HG03460 (cell line): ENCODE results near the gene RECQL.

Experiments
- ATAC-seq: cut with Tn5 transposase; IDR thresholded peaks from one replicate; pipeline ENCODE4 v1.9.1; 2021; ENCODE audit not compliant: unreplicated experiment

Gene RECQL, protein sequence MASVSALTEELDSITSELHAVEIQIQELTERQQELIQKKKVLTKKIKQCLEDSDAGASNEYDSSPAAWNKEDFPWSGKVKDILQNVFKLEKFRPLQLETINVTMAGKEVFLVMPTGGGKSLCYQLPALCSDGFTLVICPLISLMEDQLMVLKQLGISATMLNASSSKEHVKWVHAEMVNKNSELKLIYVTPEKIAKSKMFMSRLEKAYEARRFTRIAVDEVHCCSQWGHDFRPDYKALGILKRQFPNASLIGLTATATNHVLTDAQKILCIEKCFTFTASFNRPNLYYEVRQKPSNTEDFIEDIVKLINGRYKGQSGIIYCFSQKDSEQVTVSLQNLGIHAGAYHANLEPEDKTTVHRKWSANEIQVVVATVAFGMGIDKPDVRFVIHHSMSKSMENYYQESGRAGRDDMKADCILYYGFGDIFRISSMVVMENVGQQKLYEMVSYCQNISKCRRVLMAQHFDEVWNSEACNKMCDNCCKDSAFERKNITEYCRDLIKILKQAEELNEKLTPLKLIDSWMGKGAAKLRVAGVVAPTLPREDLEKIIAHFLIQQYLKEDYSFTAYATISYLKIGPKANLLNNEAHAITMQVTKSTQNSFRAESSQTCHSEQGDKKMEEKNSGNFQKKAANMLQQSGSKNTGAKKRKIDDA

DNA sequence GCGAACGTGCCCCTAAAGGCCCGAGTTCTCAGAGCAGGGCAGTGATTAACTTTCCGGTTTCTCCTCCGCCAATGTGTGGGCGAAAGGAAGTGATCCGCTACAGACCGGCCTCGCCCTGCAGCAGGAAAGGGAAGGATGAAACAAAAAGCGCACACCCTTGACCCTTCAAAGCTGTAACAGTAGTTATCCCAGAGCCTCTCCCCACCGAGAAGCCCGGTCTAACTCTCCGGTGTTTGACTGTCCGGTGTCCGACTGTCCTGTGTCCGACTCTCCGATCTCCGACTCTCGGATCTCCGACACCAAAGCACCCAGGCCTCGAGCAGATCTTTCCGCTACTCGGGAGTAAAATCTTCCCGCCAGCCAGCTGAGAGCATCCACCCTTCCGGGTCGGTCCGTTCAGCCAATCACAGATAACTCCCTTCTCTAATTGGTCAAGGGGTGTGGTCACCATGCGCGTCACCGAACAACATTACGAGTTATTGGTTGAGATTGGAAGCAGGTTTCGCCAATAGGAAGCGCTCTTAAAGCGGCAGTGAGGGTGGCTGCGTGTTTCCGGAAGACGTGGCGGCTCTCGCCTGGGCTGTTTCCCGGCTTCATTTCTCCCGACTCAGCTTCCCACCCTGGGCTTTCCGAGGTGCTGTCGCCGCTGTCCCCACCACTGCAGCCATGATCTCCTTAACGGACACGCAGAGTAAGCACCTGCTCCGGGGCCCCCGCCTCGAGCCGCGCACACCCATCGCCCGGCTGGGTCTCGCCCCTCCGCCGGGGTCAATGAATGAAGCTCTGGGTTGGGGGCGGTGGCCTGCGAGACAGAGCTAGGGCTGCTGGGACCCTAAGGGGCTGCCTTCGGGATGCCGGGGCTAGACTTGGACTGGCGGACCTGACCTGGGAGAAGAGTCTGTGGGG is at the start of gene RECQL, which contains the start of gene GOLT1B:
TSS of gene RECQL (minus strand) at position 378 of the 906 bp plus-strand sequence. CDS start 2,065 bp downstream, outside the sequence.
TSS of gene GOLT1B (plus strand) at position 532 of the 906 bp plus-strand sequence. CDS start at position 667, 135 bp downstream.
- peak; percentile 99 for ATAC-seq

DNA sequence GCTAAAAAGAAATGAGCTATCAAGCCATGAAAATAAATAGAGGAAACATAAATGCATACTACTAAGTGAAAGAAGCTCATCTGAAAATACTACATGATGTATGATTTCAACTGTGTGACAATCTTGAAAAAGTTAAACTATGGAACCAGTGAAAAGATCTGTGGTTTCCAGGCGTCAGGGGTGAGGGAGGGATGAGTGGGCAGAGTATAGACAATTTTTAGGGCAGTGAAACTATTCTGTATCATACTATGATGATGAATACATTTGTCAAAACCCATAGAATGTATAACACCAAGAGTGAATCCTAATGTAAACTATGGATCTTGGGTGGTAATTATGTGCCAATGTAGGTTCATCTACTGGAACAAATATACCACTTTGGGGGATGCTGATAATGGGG is 46.0 kb upstream of the RECQL start:
- ATAC-seq, result no peak

DNA sequence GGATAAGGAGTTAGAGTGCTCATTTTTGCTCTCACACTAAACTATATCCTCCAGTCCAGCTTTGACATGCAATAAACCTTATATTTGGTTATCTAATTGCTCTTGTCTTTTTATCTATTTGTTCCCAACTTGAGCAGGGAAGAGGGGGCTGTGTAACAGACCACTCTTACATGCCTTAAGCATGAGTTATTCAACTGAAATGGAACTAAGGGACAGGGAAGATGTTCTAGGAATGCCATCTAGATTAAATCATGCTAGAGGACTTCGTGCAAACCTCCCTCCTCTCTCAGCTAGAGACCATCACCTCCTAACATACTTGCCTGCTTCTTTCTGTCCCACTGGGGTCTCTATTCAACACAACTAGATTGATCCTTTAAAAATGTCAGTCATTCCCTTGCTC is 45.3 kb upstream of the RECQL start:
- ATAC-seq, result no peak

GRCh38 chr12:21545557-21545956 is 44.1 kb upstream of the RECQL start:
- ATAC-seq, result no peak

GRCh38 chr12:21543151-21543550 is 41.7 kb upstream of the RECQL start:
- ATAC-seq, result no peak

DNA sequence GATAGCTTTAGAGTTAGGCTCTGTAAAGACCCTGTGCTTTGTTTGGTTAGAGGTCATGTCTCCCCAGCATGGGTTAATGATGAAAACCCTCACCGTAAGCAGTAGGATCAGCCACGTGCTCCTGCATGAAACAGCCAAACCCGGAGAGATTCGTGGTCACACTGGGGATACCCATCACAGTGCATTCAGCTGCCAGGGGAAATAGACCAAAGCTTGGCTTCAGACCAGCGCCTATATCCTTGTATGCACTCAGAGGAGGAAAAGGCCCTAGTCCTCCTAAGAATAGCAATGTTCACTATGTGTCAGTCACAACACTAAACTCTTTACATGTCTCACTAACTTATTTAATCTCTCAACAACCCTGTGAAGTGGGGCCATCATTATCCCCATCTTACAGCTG is 41.0 kb upstream of the RECQL start:
- ATAC-seq, result no peak

GRCh38 chr12:21541773-21542172 is 40.3 kb upstream of the RECQL start:
- no peak for ATAC-seq

GRCh38 chr12:21539797-21540196 is 38.4 kb upstream of the RECQL start:
- ATAC-seq, result peak; percentile 55

GRCh38 chr12:21538061-21538653 is 36.7 kb upstream of the RECQL start:
- no peak for ATAC-seq

DNA sequence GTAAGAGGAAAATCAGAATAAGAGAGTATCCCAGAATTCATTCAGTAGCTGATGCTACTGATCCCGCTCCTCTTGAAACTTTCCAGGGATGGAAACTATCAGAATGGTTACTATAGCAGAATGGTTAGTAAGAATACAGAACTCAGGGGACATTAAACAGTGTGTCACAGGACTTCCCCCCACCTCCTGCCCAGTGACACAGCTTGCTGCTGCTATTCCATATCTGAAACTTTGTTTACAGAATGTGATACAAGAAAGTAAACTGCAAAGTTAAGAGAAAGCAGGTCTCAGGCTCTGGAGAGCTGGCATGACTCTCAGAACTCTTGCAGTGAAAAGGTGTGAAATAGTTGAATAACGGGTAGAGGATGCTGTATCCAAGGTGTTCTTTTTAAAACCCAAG is 28.0 kb upstream of the RECQL start:
- ATAC-seq, result no peak

DNA sequence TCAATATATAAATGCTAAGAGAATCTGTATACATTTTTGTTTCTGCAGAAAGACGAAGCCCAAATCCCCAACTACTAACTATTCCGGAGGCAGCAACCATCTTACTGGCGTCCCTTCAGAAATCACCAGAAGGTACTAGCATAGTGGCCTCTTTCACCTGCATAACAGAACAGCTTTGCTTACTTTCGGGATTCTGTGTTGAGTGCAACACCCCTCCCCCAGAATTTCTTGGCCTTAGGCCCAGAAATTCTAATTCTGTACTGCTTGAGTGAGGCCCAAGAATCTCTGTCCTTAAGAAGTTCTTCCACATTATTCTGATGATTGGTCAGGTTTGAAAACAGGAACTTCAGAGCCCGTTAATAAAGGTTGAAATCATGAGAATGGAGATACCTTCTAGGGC is 27.5 kb upstream of the RECQL start:
- ATAC-seq, result no peak

DNA sequence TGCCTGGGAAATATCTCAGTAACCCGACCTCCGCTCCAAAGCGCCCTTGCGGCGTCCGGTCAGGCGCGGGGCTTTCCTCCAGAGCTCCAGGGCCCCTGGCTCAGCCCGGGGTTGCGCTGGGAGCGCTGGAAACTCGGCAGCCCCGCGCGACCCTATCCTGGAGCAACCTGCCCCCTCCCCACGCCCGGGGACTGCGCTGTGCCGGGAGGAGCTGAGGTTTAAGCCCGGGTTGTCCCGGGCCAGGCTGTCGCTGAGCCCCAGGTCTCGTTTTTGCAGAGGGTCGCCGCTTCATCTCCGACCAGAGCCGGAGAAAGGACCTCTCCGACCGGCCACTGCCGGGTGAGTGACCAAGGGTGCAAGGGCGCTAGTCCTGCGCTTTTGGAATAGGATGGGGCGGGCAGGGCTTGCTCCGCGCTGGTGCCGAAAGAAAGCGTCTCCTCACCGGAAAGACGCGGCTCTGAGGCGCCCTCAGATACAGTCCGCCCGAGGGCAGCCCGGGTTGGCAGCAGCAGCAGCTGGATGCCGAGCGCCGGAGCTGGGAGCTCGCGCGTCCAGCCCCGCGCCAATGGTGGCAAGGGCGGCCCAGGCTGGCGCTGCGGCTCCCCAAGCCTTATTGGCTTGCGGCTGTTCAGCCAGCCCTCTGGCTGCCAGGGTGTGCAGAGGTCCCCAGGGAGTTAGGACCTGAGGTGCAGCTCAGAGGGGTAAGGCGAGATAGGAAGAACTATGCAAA is 26.2 kb upstream of the RECQL start:
- peak; percentile 95 for ATAC-seq

DNA sequence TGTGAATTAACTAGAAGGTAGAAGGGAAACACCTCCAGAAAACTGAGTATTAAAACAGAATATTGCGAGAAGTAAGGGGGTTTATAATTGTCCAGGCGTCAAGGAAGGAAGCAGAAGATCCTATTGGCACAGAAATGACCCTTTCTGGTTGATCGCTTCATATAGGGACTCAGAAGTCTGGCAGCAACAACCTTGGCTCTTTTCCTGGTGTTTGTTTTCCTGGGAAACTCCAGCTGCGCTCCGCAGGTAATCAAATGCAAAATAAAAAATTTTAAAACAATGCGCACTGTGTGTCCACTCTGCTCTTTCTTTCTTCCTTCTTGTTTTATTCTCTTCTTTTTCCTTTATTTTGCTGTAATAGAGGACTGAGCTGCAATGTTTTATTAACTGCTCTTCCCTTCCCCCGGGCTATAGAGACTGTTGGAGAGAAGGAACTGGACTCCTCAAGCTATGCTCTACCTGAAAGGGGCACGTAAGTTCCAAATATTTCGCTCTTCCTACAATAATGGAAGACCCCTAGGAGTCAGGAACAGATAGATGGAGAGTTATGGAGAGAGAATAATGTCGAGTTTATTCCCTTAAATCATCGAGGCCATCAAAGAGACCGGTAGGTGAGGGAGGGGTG is 25.4 kb upstream of the RECQL start:
- ATAC-seq, result no peak

GRCh38 chr12:21526053-21526452 is 24.6 kb upstream of the RECQL start, which contains the start of gene SPX:
TSS of gene SPX (plus strand) at chr12:21526296. CDS start at chr12:21526473, 177 bp downstream.
- ATAC-seq, result no peak

- ATAC-seq, result no peak
These were observed 21.7 kb upstream of the RECQL start for GRCh38 chr12:21523148-21523547.

- ATAC-seq, result no peak
These were observed 20.1 kb upstream of the RECQL start for GRCh38 chr12:21521541-21521940.

DNA sequence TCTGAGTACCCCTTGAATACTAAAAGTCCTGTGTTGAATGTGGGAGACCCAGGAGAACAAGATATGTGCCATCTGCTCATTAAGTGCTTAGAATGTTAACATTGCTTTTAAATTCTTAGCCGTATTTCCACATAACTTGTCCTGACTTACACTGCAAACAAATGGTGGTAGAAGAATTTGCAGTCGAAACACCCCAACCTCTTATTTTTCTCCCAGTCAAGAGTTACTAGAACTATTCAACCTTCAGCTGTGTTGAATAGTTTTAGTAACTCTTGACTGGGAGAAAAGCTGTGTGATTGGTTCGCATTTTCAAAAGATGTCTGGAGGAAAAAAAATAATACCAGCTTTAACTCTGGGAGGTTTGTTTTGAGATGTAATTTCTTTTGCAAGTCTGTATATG is 17.0 kb upstream of the RECQL start:
- ATAC-seq, result no peak

DNA sequence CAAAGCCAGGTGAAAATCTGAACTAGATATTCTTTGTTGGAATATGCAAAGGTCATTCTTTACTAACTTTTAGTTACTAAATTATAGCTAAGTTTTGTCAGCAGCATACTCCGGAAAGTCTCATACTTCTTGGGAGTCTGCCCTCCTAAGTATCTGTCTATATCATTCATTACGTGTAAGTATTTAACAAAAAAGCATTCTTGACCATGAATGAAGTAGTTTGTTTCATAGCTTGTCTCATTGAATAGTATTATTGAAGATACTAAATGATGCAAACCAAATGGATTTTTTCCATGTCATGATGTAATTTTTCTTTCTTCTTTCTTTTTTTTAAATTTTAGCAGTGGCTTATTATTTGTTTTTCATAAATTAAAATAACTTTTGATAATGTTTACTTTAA is 14.8 kb upstream of the RECQL start:
- ATAC-seq, result no peak

- ATAC-seq, result peak; percentile 92
These were observed 8.3 kb upstream of the RECQL start for GRCh38 chr12:21509768-21510167.

DNA sequence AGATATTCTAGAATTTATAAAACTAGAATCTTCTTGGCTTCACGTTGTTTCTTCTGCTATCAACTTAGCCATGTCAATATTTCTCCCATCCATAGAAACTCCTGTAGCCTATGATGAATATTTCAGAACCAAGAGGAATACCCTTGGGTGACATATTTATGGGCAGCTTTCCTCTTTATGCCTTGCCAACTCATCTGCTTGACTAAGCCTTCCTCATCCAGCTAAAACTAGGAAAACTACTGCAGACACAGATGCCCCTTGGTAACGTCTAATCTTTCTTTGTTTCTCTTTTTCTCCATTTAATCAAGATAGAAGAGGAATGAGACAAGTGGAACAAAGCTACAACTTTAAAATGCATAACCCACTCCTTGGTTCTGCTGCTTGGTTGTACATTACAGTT is 6.4 kb upstream of the RECQL start:
- ATAC-seq, result no peak
